ENCODE data around the gene XRRA1. TPM values are rescaled to one million over a fixed set of nuclear protein-coding genes. Genes with fewer than 3 reads are reported as not detected.

XRRA1 gene
- total RNA-seq, 1 experiment from 2014 or later: 17.3 TPM

DNA sequence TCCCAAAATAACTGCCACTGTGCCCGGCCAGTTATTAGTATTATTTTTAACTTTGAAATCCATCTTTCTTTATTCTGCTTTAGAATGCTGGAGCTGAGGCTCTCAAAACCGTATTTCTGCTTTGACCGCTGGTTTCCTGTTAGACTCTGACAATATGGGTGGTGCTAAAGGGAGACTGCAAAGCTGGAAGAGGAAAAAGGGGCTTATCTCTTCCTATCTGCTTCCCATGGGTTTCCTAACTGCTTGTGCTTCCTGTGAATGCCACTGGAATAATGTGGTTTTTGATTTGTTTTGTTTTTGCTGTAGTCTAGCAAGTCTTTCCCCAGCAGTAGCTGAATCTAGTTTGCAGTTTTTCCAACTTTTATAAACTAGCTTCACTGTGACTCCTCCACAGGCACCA, 43.6 kb downstream of the XRRA1 start:
- H3K9ac ChIP-seq (ENCODE audit: low read length): no peak overlapping the region
- RAD21 ChIA-PET (ENCODE audit: low non-redundant PET in 1 of 2, low total read pairs in 2 of 2, uncharacterized antibody in 2 of 2, unreplicated experiment in 2 of 2): no interaction called here
- no peak overlapping the region for H3K4me3 ChIP-seq (replicated peaks in 1 of 2; ENCODE audit: low read depth in 1 of 2, low read length in 2 of 2)
- POLR2A ChIA-PET: no interaction called here
- H3K27me3 ChIP-seq (ENCODE audit: insufficient read depth, low read length): no peaks in the 10 kb centered on the region
- peaks cover 0 to 8% of the 10 kb centered on the region in 2 experiments; a peak in 2 of 4 replicates for H3K36me3 ChIP-seq (ENCODE audit: control insufficient read depth in 1 of 2, insufficient read depth in 2 of 2, low read length in 2 of 2)
- intact Hi-C loops (cut with micrococcal nuclease): no loop called here
- H3K27ac ChIP-seq (ENCODE audit: low read depth, low read length): no peak overlapping the region
- no peak overlapping the region for H2AFZ ChIP-seq (ENCODE audit: low read depth, low read length, poor library complexity, severe bottlenecking)
- no peaks in the 10 kb centered on the region for H4K20me1 ChIP-seq (ENCODE audit: insufficient read depth)
- DNase-seq (ENCODE audit: low read depth, low spot score) (no peak), ATAC-seq (no peak)
- peaks cover 0 to 14% of the 10 kb centered on the region in 2 experiments; a peak in 1 of 4 replicates for H3K9me3 ChIP-seq (ENCODE audit: control insufficient read depth in 1 of 2, insufficient read depth in 1 of 2, low read depth in 1 of 2, low read length in 2 of 2)
- BruUV-seq (replicated peaks): no TSS peak
- no peak overlapping the region for H3K4me2 ChIP-seq (ENCODE audit: low read length)
- H3K4me1 ChIP-seq (ENCODE audit: control insufficient read depth in 1 of 2, insufficient read depth in 2 of 2, low read length in 2 of 2): no peaks in the 10 kb centered on the region
- no peaks in the 10 kb centered on the region for H3K9me2 ChIP-seq (ENCODE audit: insufficient read depth)
- no peak for TF ChIP-seq EZH2phosphoT487 (IDR thresholded peaks at IDR 0.05; ENCODE audit: borderline replicate concordance)
- TF ChIP-seq, protein P1, sequence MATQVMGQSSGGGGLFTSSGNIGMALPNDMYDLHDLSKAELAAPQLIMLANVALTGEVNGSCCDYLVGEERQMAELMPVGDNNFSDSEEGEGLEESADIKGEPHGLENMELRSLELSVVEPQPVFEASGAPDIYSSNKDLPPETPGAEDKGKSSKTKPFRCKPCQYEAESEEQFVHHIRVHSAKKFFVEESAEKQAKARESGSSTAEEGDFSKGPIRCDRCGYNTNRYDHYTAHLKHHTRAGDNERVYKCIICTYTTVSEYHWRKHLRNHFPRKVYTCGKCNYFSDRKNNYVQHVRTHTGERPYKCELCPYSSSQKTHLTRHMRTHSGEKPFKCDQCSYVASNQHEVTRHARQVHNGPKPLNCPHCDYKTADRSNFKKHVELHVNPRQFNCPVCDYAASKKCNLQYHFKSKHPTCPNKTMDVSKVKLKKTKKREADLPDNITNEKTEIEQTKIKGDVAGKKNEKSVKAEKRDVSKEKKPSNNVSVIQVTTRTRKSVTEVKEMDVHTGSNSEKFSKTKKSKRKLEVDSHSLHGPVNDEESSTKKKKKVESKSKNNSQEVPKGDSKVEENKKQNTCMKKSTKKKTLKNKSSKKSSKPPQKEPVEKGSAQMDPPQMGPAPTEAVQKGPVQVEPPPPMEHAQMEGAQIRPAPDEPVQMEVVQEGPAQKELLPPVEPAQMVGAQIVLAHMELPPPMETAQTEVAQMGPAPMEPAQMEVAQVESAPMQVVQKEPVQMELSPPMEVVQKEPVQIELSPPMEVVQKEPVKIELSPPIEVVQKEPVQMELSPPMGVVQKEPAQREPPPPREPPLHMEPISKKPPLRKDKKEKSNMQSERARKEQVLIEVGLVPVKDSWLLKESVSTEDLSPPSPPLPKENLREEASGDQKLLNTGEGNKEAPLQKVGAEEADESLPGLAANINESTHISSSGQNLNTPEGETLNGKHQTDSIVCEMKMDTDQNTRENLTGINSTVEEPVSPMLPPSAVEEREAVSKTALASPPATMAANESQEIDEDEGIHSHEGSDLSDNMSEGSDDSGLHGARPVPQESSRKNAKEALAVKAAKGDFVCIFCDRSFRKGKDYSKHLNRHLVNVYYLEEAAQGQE (IDR thresholded peaks at IDR 0.05; ENCODE audit: low read depth): no peak
- TF ChIP-seq TCF7L2 (IDR thresholded peaks at IDR 0.05; ENCODE audit: borderline replicate concordance, extremely low read depth, insufficient read depth, insufficient read length): no peak
- TF ChIP-seq JUND (IDR thresholded peaks at IDR 0.05): no peak
- no peak for TF ChIP-seq CEBPB (IDR thresholded peaks at IDR 0.05; ENCODE audit: low read depth)
- TF ChIP-seq SRF (IDR thresholded peaks at IDR 0.05; ENCODE audit: low read depth): no peak
- TF ChIP-seq POLR2AphosphoS5 (IDR thresholded peaks at IDR 0.05; ENCODE audit: low read depth, low read length): no peak
- TF ChIP-seq ZNF274 (IDR thresholded peaks at IDR 0.05; ENCODE audit: low read depth, low read length): no peak
- TF ChIP-seq EGR1 (IDR thresholded peaks at IDR 0.05; ENCODE audit: low read depth): no peak
- TF ChIP-seq SIN3A (IDR thresholded peaks at IDR 0.05; ENCODE audit: low read depth): no peak
- TF ChIP-seq, protein P2, sequence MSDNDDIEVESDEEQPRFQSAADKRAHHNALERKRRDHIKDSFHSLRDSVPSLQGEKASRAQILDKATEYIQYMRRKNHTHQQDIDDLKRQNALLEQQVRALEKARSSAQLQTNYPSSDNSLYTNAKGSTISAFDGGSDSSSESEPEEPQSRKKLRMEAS (IDR thresholded peaks at IDR 0.05): no peak
- TF ChIP-seq POLR2A (IDR thresholded peaks at IDR 0.05; ENCODE audit: borderline replicate concordance, extremely low read depth, insufficient read depth, insufficient read length): no peak
- no peak for TF ChIP-seq SP1 (IDR thresholded peaks at IDR 0.05; ENCODE audit: low read depth)
- no peak for TF ChIP-seq YY1 (IDR thresholded peaks at IDR 0.05; ENCODE audit: extremely low read depth, insufficient replicate concordance, low read depth, low read length)
- no peak for TF ChIP-seq EZH2 (IDR thresholded peaks at IDR 0.05)
- TF ChIP-seq CBX3 (IDR thresholded peaks at IDR 0.05; ENCODE audit: low read depth): no peak
- TF ChIP-seq, protein P3, sequence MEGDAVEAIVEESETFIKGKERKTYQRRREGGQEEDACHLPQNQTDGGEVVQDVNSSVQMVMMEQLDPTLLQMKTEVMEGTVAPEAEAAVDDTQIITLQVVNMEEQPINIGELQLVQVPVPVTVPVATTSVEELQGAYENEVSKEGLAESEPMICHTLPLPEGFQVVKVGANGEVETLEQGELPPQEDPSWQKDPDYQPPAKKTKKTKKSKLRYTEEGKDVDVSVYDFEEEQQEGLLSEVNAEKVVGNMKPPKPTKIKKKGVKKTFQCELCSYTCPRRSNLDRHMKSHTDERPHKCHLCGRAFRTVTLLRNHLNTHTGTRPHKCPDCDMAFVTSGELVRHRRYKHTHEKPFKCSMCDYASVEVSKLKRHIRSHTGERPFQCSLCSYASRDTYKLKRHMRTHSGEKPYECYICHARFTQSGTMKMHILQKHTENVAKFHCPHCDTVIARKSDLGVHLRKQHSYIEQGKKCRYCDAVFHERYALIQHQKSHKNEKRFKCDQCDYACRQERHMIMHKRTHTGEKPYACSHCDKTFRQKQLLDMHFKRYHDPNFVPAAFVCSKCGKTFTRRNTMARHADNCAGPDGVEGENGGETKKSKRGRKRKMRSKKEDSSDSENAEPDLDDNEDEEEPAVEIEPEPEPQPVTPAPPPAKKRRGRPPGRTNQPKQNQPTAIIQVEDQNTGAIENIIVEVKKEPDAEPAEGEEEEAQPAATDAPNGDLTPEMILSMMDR (IDR thresholded peaks at IDR 0.05 in 2 of 3, conservative IDR thresholded peaks at IDR 0.05 in 1 of 3; ENCODE audit: borderline replicate concordance in 1 of 3, insufficient read depth in 1 of 3, low read depth in 2 of 3, low read length in 2 of 3): no peak
- CTCF ChIA-PET: no interaction called here
- H3K79me2 ChIP-seq (ENCODE audit: insufficient read depth, low read length): no peaks in the 10 kb centered on the region
